ENCODE measurements around the gene HINT2. TPM values are rescaled to one million over a fixed set of nuclear protein-coding genes. Genes with fewer than 3 reads are reported as not detected.

The HINT2 gene
- total RNA-seq, 1 experiment from 2014 or later = 35.9 TPM

- Histone ChIP-seq H3K27ac (ENCODE audit: insufficient read length, low read depth, low read length) (no peak overlapping the region), H3K9me3 (ENCODE audit: control insufficient read depth, low read depth, low read length) (no peaks in the 10 kb centered on the region), H3T11ph (ENCODE audit: low read length) (no peak overlapping the region), H2BK20ac (ENCODE audit: low read depth, low read length, poor library complexity, severe bottlenecking) (no peak overlapping the region), H4K91ac (ENCODE audit: insufficient read length, low read depth, low read length) (no peak overlapping the region), H3K56ac (ENCODE audit: insufficient read length, low read depth, low read length) (no peak overlapping the region), H3K23ac (ENCODE audit: insufficient read length, low read depth, low read length) (no peak overlapping the region), H3K27me3 (ENCODE audit: insufficient read depth, low read length) (no peaks in the 10 kb centered on the region), H2BK12ac (ENCODE audit: insufficient read length, low read depth, low read length) (no peak overlapping the region), H2AK5ac (ENCODE audit: insufficient read length, low read length) (no peak overlapping the region), H3K4me2 (ENCODE audit: insufficient read depth, insufficient read length, low read length) (no peak overlapping the region), H2BK15ac (ENCODE audit: low read depth, low read length) (no peak overlapping the region), H3K18ac (ENCODE audit: insufficient read length, low read depth, low read length) (no peak overlapping the region), H4K5ac (ENCODE audit: insufficient read length, low read depth, low read length) (no peak overlapping the region), H3K9ac (ENCODE audit: extremely low read depth, insufficient read length, low read length) (no peak overlapping the region), H3K14ac (ENCODE audit: insufficient read depth, low read length) (no peak overlapping the region), H3K4me1 (ENCODE audit: insufficient read depth, low read length) (peaks cover 4% of the 10 kb centered on the region; the same call in 1 of the 2 replicates), H2BK120ac (ENCODE audit: low read depth, low read length, poor library complexity, severe bottlenecking) (no peak overlapping the region), H2AFZ (ENCODE audit: low read length) (no peak overlapping the region), H3K79me1 (ENCODE audit: insufficient read depth, low read depth, low read length, poor library complexity, severe bottlenecking) (no peaks in the 10 kb centered on the region), H3K4ac (ENCODE audit: low read depth, low read length) (no peak overlapping the region), H4K8ac (replicated peaks; ENCODE audit: insufficient read length, low read depth, low read length) (no peak overlapping the region), H4K20me1 (ENCODE audit: control insufficient read depth, insufficient read depth, insufficient read length) (no peaks in the 10 kb centered on the region), H3K23me2 (ENCODE audit: insufficient read length, low read depth, low read length, poor library complexity, severe bottlenecking) (no peaks in the 10 kb centered on the region), H3K79me2 (ENCODE audit: insufficient read depth, low read length) (no peaks in the 10 kb centered on the region), H2BK5ac (ENCODE audit: insufficient read length, low read length) (no peak overlapping the region)
- WGBS (ENCODE audit: extremely low coverage, insufficient read length, low lambda C conversion rate) = no CpG with 5 or more reads among the region's 1 CpG
- DNase-seq = no peak
- H3K9me3 Mint-ChIP-seq = no peaks in the 10 kb centered on the region
- H3K4me1 Mint-ChIP-seq = peaks cover 15 to 19% of the 10 kb centered on the region in 2 experiments
- no peak overlapping the region for H3K4me3 Mint-ChIP-seq
- H3K36me3 Mint-ChIP-seq (ENCODE audit: insufficient read depth in 1 of 3, low read depth in 3 of 3) = no peaks in the 10 kb centered on the region
- TF ChIP-seq CTCF (conservative IDR thresholded peaks at IDR 0.05) = no peak
- H3K27ac Mint-ChIP-seq = no peak overlapping the region
- no peaks in the 10 kb centered on the region for H3K27me3 Mint-ChIP-seq (ENCODE audit: low read depth)
Measured at GRCh38 chr9:35771534-35771933, 43.3 kb downstream of the HINT2 start.

All from H9 (cell line).